Neural cell (in vitro differentiated cells): ENCODE measurements around the gene FAM76B. TPM values are rescaled to one million over a fixed set of nuclear protein-coding genes. Genes with fewer than 3 reads are reported as not detected.

Experiments used
- H2AFZ ChIP-seq: fragments of 200-600, 300-800 bp; sonication (generic), shearing (Covaris generic); 2 replicates; pipeline ENCODE4 v1.6.0; 2014; ENCODE audit warnings: low read depth, mild to moderate bottlenecking, antibody characterized with exemption, low read length, moderate library complexity
- H3F3A ChIP-seq: fragments of 200-600 bp; shearing (Covaris generic); 2 replicates; pipeline ENCODE4 v1.6.1; 2016; ENCODE audit warnings: mild to moderate bottlenecking, moderate library complexity, mixed read lengths, antibody characterized with exemption, low read length; ENCODE audit not compliant: insufficient read depth, poor library complexity, severe bottlenecking
- H3K27ac ChIP-seq: fragments of 200-600, 300-800 bp; sonication (generic), shearing (Covaris generic); 2 replicates; pipeline ENCODE4 v1.5.1; 2014; ENCODE audit warnings: mild to moderate bottlenecking, low read length, moderate library complexity
- H3K27me3 ChIP-seq: fragments of 300-800, 200-600 bp; sonication (generic), shearing (Covaris generic); 2 replicates; pipeline ENCODE4 v1.6.0; 2014; ENCODE audit warnings: mild to moderate bottlenecking, low read depth, low read length, moderate library complexity; ENCODE audit not compliant: insufficient read depth
- H3K36me3 ChIP-seq: fragments of 300-800, 200-600 bp; sonication (generic), shearing (Covaris generic); 2 replicates; pipeline ENCODE4 v1.5.1; 2014; ENCODE audit warnings: mild to moderate bottlenecking, antibody characterized with exemption, low read length, moderate library complexity; ENCODE audit not compliant: insufficient read depth
- H3K4me2 ChIP-seq: fragments of 300-800, 200-600 bp; sonication (generic), shearing (Covaris generic); 2 replicates; pipeline ENCODE4 v1.6.0; 2014; ENCODE audit warnings: mild to moderate bottlenecking, low read length
- H3K4me3 ChIP-seq: fragments of 300-800, 200-600 bp; sonication (generic), shearing (Covaris generic); 2 replicates; pipeline ENCODE4 v1.5.1; 2014; ENCODE audit warnings: mild to moderate bottlenecking, low read length, moderate library complexity
- H3K79me2 ChIP-seq: fragments of 200-600 bp; shearing (Covaris generic); replicated peaks from 2 replicates; pipeline ENCODE4 v1.6.0; 2014; ENCODE audit warnings: mild to moderate bottlenecking, low read length, moderate library complexity; ENCODE audit not compliant: insufficient read depth
- H3K9ac ChIP-seq: fragments of 300-800, 200-600 bp; sonication (generic), shearing (Covaris generic); 2 replicates; pipeline ENCODE4 v1.6.1; 2016; ENCODE audit warnings: mild to moderate bottlenecking, low read length, mixed read lengths
- H3K9me2 ChIP-seq: fragments of 200-600 bp; shearing (Covaris generic); 2 replicates; pipeline ENCODE4 v1.6.1; 2016; ENCODE audit warnings: mild to moderate bottlenecking, low read length, mixed read lengths; ENCODE audit not compliant: insufficient read depth
- H3K9me3 ChIP-seq: fragments of 200-600, 300-800 bp; sonication (generic), shearing (Covaris generic); 2 replicates; pipeline ENCODE4 v1.6.1; 2016; ENCODE audit warnings: mild to moderate bottlenecking, mixed run types, low read length, moderate library complexity, mixed read lengths
- H4K20me1 ChIP-seq: fragments of 200-600 bp; shearing (Covaris generic); 2 replicates; pipeline ENCODE4 v1.6.1; 2016; ENCODE audit warnings: mild to moderate bottlenecking, mixed run types; ENCODE audit not compliant: insufficient read depth
- EP300 ChIP-seq: fragments of 450-650 bp; conservative IDR thresholded peaks from 2 replicates; pipeline ENCODE4 v1.6.1; 2014; ENCODE audit warnings: antibody characterized with exemption, mild to moderate bottlenecking, moderate library complexity; ENCODE audit not compliant: poor library complexity, severe bottlenecking
- EZH2 ChIP-seq: fragments of 200-600, 300-800 bp; shearing (Covaris generic), sonication (generic); IDR thresholded peaks from 2 replicates; pipeline ENCODE4 v1.6.1; 2014; ENCODE audit warnings: antibody characterized with exemption, low read length, borderline replicate concordance, mild to moderate bottlenecking; ENCODE audit not compliant: insufficient read depth, poor library complexity, severe bottlenecking
- MXI1 ChIP-seq: fragments of 450-650 bp; conservative IDR thresholded peaks from 2 replicates; pipeline ENCODE4 v1.6.1; 2014; ENCODE audit warnings: antibody characterized with exemption, mild to moderate bottlenecking; ENCODE audit not compliant: poor library complexity, severe bottlenecking
- POLR2AphosphoS5 ChIP-seq: IDR thresholded peaks from 2 replicates; pipeline ENCODE4 v1.6.1; 2012
- RAD21 ChIP-seq: fragments of 450-650 bp; conservative IDR thresholded peaks from 2 replicates; pipeline ENCODE4 v1.6.1; 2014; ENCODE audit warnings: antibody characterized with exemption, mild to moderate bottlenecking, moderate library complexity
- SMC3 ChIP-seq: fragments of 450-650 bp; conservative IDR thresholded peaks from 2 replicates; pipeline ENCODE4 v1.6.1; 2014; ENCODE audit warnings: antibody characterized with exemption, mild to moderate bottlenecking, moderate library complexity; ENCODE audit not compliant: poor library complexity
- TAF1 ChIP-seq: IDR thresholded peaks from 2 replicates; pipeline ENCODE4 v1.6.1; 2012; ENCODE audit warnings: low read depth
- polyA plus RNA-seq: library from polyadenylated mRNA; depleted of rRNA; stranded (reverse); fragments of >200 nt; gene quantifications from 2 replicates; pipeline ENCODE4 v1.2.3, GENCODE V29; 2014
- TF ChIP-seq, protein P1 (sequence below): IDR thresholded peaks from 2 replicates; pipeline ENCODE4 v1.6.1; 2012; ENCODE audit warnings: borderline replicate concordance
- TF ChIP-seq, protein P2 (sequence below): fragments of 450-650 bp; IDR thresholded peaks from 2 replicates; pipeline ENCODE4 v1.5.1; 2014; ENCODE audit warnings: antibody characterized with exemption, mild to moderate bottlenecking, moderate library complexity; ENCODE audit not compliant: poor library complexity, severe bottlenecking

Gene FAM76B
- polyA plus RNA-seq, 1 donor from 2014 or later: 139 TPM

GRCh38 chr11:95768521-95768920 is 21.1 kb downstream of the FAM76B start:
- peaks cover 10% of the 10 kb centered on the region for H3K36me3 ChIP-seq
- TF ChIP-seq RAD21: no peak
- TF ChIP-seq SMC3: no peak
- no peak overlapping the region for H3K4me3 ChIP-seq
- H2AFZ ChIP-seq: no peak overlapping the region
- H3K9ac ChIP-seq: no peak overlapping the region
- no peaks in the 10 kb centered on the region for H3F3A ChIP-seq
- no peaks in the 10 kb centered on the region for H4K20me1 ChIP-seq
- H3K4me2 ChIP-seq: no peak overlapping the region
- no peak overlapping the region for H3K27ac ChIP-seq
- no peaks in the 10 kb centered on the region for H3K27me3 ChIP-seq
- H3K9me3 ChIP-seq: no peaks in the 10 kb centered on the region
- H3K79me2 ChIP-seq: no peaks in the 10 kb centered on the region
- H3K9me2 ChIP-seq: no peaks in the 10 kb centered on the region

GRCh38 chr11:95767498-95767897 is 22.1 kb downstream of the FAM76B start:
- Histone ChIP-seq H3K27me3 (no peaks in the 10 kb centered on the region), H3K9ac (no peak overlapping the region), H3K27ac (no peak overlapping the region), H3K4me3 (no peak overlapping the region), H3K9me3 (no peaks in the 10 kb centered on the region), H4K20me1 (no peaks in the 10 kb centered on the region), H2AFZ (no peak overlapping the region), H3F3A (no peaks in the 10 kb centered on the region), H3K79me2 (no peaks in the 10 kb centered on the region), H3K36me3 (peaks cover 8% of the 10 kb centered on the region), H3K4me2 (no peak overlapping the region), H3K9me2 (no peaks in the 10 kb centered on the region)
- TF ChIP-seq POLR2AphosphoS5 (no peak), RAD21 (no peak), EZH2 (no peak), TAF1 (no peak), MXI1 (no peak), SMC3 (no peak), EP300 (no peak)
- TF ChIP-seq, protein P1, sequence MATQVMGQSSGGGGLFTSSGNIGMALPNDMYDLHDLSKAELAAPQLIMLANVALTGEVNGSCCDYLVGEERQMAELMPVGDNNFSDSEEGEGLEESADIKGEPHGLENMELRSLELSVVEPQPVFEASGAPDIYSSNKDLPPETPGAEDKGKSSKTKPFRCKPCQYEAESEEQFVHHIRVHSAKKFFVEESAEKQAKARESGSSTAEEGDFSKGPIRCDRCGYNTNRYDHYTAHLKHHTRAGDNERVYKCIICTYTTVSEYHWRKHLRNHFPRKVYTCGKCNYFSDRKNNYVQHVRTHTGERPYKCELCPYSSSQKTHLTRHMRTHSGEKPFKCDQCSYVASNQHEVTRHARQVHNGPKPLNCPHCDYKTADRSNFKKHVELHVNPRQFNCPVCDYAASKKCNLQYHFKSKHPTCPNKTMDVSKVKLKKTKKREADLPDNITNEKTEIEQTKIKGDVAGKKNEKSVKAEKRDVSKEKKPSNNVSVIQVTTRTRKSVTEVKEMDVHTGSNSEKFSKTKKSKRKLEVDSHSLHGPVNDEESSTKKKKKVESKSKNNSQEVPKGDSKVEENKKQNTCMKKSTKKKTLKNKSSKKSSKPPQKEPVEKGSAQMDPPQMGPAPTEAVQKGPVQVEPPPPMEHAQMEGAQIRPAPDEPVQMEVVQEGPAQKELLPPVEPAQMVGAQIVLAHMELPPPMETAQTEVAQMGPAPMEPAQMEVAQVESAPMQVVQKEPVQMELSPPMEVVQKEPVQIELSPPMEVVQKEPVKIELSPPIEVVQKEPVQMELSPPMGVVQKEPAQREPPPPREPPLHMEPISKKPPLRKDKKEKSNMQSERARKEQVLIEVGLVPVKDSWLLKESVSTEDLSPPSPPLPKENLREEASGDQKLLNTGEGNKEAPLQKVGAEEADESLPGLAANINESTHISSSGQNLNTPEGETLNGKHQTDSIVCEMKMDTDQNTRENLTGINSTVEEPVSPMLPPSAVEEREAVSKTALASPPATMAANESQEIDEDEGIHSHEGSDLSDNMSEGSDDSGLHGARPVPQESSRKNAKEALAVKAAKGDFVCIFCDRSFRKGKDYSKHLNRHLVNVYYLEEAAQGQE: no peak
- TF ChIP-seq, protein P2, sequence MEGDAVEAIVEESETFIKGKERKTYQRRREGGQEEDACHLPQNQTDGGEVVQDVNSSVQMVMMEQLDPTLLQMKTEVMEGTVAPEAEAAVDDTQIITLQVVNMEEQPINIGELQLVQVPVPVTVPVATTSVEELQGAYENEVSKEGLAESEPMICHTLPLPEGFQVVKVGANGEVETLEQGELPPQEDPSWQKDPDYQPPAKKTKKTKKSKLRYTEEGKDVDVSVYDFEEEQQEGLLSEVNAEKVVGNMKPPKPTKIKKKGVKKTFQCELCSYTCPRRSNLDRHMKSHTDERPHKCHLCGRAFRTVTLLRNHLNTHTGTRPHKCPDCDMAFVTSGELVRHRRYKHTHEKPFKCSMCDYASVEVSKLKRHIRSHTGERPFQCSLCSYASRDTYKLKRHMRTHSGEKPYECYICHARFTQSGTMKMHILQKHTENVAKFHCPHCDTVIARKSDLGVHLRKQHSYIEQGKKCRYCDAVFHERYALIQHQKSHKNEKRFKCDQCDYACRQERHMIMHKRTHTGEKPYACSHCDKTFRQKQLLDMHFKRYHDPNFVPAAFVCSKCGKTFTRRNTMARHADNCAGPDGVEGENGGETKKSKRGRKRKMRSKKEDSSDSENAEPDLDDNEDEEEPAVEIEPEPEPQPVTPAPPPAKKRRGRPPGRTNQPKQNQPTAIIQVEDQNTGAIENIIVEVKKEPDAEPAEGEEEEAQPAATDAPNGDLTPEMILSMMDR: no peak

GRCh38 chr11:95766701-95767100 is 22.9 kb downstream of the FAM76B start:
- Histone ChIP-seq H3K9ac (no peak overlapping the region), H3F3A (no peaks in the 10 kb centered on the region), H3K36me3 (peaks cover 5% of the 10 kb centered on the region), H3K27me3 (no peaks in the 10 kb centered on the region), H2AFZ (no peak overlapping the region), H3K9me3 (no peaks in the 10 kb centered on the region), H3K4me2 (no peak overlapping the region), H3K79me2 (no peaks in the 10 kb centered on the region), H3K4me3 (no peak overlapping the region), H3K27ac (no peak overlapping the region), H3K9me2 (no peaks in the 10 kb centered on the region), H4K20me1 (no peaks in the 10 kb centered on the region)
- no peak for TF ChIP-seq EZH2
- TF ChIP-seq SMC3: no peak
- TF ChIP-seq POLR2AphosphoS5: no peak
- TF ChIP-seq, protein P2: no peak
- TF ChIP-seq, protein P1: no peak
- no peak for TF ChIP-seq MXI1
- no peak for TF ChIP-seq EP300
- no peak for TF ChIP-seq RAD21
- no peak for TF ChIP-seq TAF1
